Loucy (cell line): ENCODE data around the gene PLEKHA5.

Experiments
- H2AFZ ChIP-seq: fragments of 200-600 bp; sonication (generic); 2 replicates; pipeline ENCODE4 v1.6.0; 2016; ENCODE audit warnings: antibody characterized with exemption, mild to moderate bottlenecking, low read length, moderate library complexity
- H3F3A ChIP-seq: fragments of 200-600 bp; 2 replicates; pipeline ENCODE4 v1.6.0; 2016; ENCODE audit warnings: antibody characterized with exemption, low read depth, mild to moderate bottlenecking
- H3K27me3 ChIP-seq: fragments of 200-600 bp; sonication (generic); 2 replicates; pipeline ENCODE4 v1.6.1; 2014; ENCODE audit warnings: low read length, mild to moderate bottlenecking; ENCODE audit not compliant: insufficient read depth, poor library complexity, severe bottlenecking
- H3K36me3 ChIP-seq: fragments of 200-600 bp; sonication (generic); 2 replicates; pipeline ENCODE4 v1.6.1; 2016; ENCODE audit warnings: low read length; ENCODE audit not compliant: insufficient read depth
- H3K4me1 ChIP-seq: fragments of 200-600 bp; sonication (generic); 2 replicates; pipeline ENCODE4 v1.5.1; 2014; ENCODE audit warnings: low read length, mild to moderate bottlenecking; ENCODE audit not compliant: insufficient read depth, poor library complexity, severe bottlenecking
- H3K4me2 ChIP-seq: fragments of 200-600 bp; sonication (generic); 2 replicates; pipeline ENCODE4 v1.6.0; 2014; ENCODE audit warnings: antibody characterized with exemption, low read length, low read depth, mild to moderate bottlenecking; ENCODE audit not compliant: poor library complexity, severe bottlenecking
- H3K4me3 ChIP-seq: fragments of 200-600 bp; sonication (generic); 2 replicates; pipeline ENCODE4 v1.5.1; 2014; ENCODE audit warnings: low read length, mild to moderate bottlenecking, mixed read lengths; ENCODE audit not compliant: poor library complexity, severe bottlenecking
- H3K79me2 ChIP-seq: fragments of 200-600 bp; sonication (generic); 2 replicates; pipeline ENCODE4 v1.6.1; 2014; ENCODE audit warnings: low read length; ENCODE audit not compliant: insufficient read depth
- H3K9ac ChIP-seq: fragments of 200-600 bp; sonication (generic); 2 replicates; pipeline ENCODE4 v1.6.0; 2014; ENCODE audit warnings: mild to moderate bottlenecking, low read depth, low read length, moderate library complexity; ENCODE audit not compliant: poor library complexity, severe bottlenecking
- H3K9me2 ChIP-seq: fragments of 200-600 bp; sonication (generic); replicated peaks from 2 replicates; pipeline ENCODE4 v1.6.1; 2016; ENCODE audit warnings: low read depth, low read length, mixed read lengths
- H3K9me3 ChIP-seq: fragments of 200-600 bp; sonication (generic); 2 replicates; pipeline ENCODE4 v1.6.1; 2014; ENCODE audit warnings: mild to moderate bottlenecking, antibody characterized with exemption, low read length, low read depth; ENCODE audit not compliant: insufficient read depth
- H4K20me1 ChIP-seq: fragments of 200-600 bp; sonication (generic); 2 replicates; pipeline ENCODE4 v1.6.0; 2014; ENCODE audit warnings: antibody characterized with exemption, low read length, mild to moderate bottlenecking; ENCODE audit not compliant: insufficient read depth, poor library complexity, severe bottlenecking
- CTCF ChIP-seq: fragments of 200-600 bp; sonication (generic); conservative IDR thresholded peaks from 2 replicates; pipeline ENCODE4 v1.5.1; 2014; ENCODE audit warnings: mild to moderate bottlenecking, antibody characterized with exemption, low read length
- EZH2phosphoT487 ChIP-seq: fragments of 200-600 bp; IDR thresholded peaks from 2 replicates; pipeline ENCODE4 v1.6.1; 2018; ENCODE audit warnings: antibody characterized with exemption, mild to moderate bottlenecking, moderate library complexity, borderline replicate concordance

PLEKHA5 gene

GRCh38 chr12:19284658-19285057 is 155.1 kb downstream of the PLEKHA5 start:
- no peaks in the 10 kb centered on the region for H3K36me3 ChIP-seq
- H3K4me2 ChIP-seq, result no peak overlapping the region
- H3F3A ChIP-seq, result no peaks in the 10 kb centered on the region
- no peak for TF ChIP-seq CTCF
- H3K9me2 ChIP-seq, result no peaks in the 10 kb centered on the region
- no peak overlapping the region for H2AFZ ChIP-seq
- H4K20me1 ChIP-seq, result no peaks in the 10 kb centered on the region
- H3K9me3 ChIP-seq, result no peaks in the 10 kb centered on the region
- H3K27me3 ChIP-seq, result no peaks in the 10 kb centered on the region
- H3K79me2 ChIP-seq, result no peaks in the 10 kb centered on the region
- H3K4me1 ChIP-seq, result peaks cover 5% of the 10 kb centered on the region
- H3K4me3 ChIP-seq, result no peak overlapping the region
- H3K9ac ChIP-seq, result no peak overlapping the region

DNA sequence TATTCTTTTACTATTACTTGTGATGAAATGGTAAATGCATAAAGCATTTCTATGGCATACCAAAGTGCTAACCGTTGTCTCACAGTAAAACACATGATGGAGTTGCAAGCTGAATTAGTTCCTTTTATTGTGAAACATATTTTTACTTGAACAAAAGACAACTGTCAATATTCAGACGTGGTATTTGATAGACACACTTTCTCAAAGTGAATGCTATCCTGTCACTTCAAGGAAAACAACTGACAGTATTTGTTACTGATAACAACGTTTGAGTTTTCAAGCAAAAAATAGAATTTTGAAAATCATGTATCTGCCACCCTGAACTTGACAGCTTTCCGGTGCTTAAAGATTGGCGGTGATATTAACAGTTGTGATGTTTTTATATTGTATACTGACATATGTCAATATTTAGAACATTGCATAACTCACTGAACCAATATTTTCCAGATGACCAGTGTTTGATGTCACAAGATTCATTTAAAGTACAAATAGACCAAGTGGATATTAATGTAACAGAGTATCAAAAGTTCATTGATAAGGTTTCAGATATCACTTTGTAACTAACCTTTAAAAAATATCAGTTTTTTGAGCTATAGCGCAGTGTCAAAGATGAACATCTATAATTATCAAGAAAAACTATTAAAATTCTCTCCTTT is 156.4 kb downstream of the PLEKHA5 start:
- H2AFZ ChIP-seq, result no peak overlapping the region
- no peaks in the 10 kb centered on the region for H3K36me3 ChIP-seq
- no peak for TF ChIP-seq EZH2phosphoT487
- no peak for TF ChIP-seq CTCF
- no peak overlapping the region for H3K4me2 ChIP-seq
- peaks cover 5% of the 10 kb centered on the region for H3K4me1 ChIP-seq
- H3K9me3 ChIP-seq, result no peaks in the 10 kb centered on the region
- H3K9me2 ChIP-seq, result no peaks in the 10 kb centered on the region
- H3K79me2 ChIP-seq, result no peaks in the 10 kb centered on the region
- no peaks in the 10 kb centered on the region for H3K27me3 ChIP-seq
- no peaks in the 10 kb centered on the region for H3F3A ChIP-seq
- H4K20me1 ChIP-seq, result no peaks in the 10 kb centered on the region
- no peak overlapping the region for H3K4me3 ChIP-seq
- no peak overlapping the region for H3K9ac ChIP-seq

- no peak for TF ChIP-seq CTCF
- no peak for TF ChIP-seq EZH2phosphoT487
- H3K27me3 ChIP-seq, result no peaks in the 10 kb centered on the region
- H2AFZ ChIP-seq, result no peak overlapping the region
- no peaks in the 10 kb centered on the region for H3K9me2 ChIP-seq
- H3K4me3 ChIP-seq, result no peak overlapping the region
- no peaks in the 10 kb centered on the region for H4K20me1 ChIP-seq
- no peak overlapping the region for H3K4me2 ChIP-seq
- no peaks in the 10 kb centered on the region for H3K9me3 ChIP-seq
- H3K4me1 ChIP-seq, result peaks cover 5% of the 10 kb centered on the region
- H3F3A ChIP-seq, result no peaks in the 10 kb centered on the region
- H3K9ac ChIP-seq, result no peak overlapping the region
- no peaks in the 10 kb centered on the region for H3K36me3 ChIP-seq
- no peaks in the 10 kb centered on the region for H3K79me2 ChIP-seq
These were observed 157.8 kb downstream of the PLEKHA5 start for GRCh38 chr12:19287302-19287701.
